ENCODE data around the gene EIF3K.

GRCh38 chr19:38676023-38676877 lies 57.3 kb downstream of the EIF3K start:
- TF ChIP-seq CTCF (IDR thresholded peaks at IDR 0.05) (no peak), POLR2AphosphoS5 (IDR thresholded peaks at IDR 0.05; ENCODE audit: low read depth, low read length) (no peak), REST (IDR thresholded peaks at IDR 0.05; ENCODE audit: insufficient read depth in 1 of 2, low read depth in 2 of 2, low read length in 1 of 2) (no peak), SIN3A (IDR thresholded peaks at IDR 0.05; ENCODE audit: borderline replicate concordance, insufficient read depth, low read depth, low read length) (no peak), TCF7L2 (IDR thresholded peaks at IDR 0.05; ENCODE audit: low read depth, low read length) (peak; percentile 59; the same call in 1 of the 2 replicates)
